SH-SY5Y (cell line): Measurements from ENCODE around the gene KIAA1217.

Source experiments
- GATA2 ChIP-seq: IDR thresholded peaks from 2 replicates; pipeline ENCODE4 v1.6.1; 2011; ENCODE audit warnings: mild to moderate bottlenecking, low read depth, low read length
- GATA3 ChIP-seq: IDR thresholded peaks from 2 replicates; pipeline ENCODE4 v1.6.1; 2011; ENCODE audit warnings: low read depth, mild to moderate bottlenecking, low read length, moderate library complexity

GRCh38 chr10:24483701-24484100 lies 274.8 kb downstream of the KIAA1217 start:
- TF ChIP-seq GATA3 (no peak), GATA2 (no peak)
